ENCODE results near the gene TSSK6. TPM values are rescaled to one million over a fixed set of nuclear protein-coding genes. Genes with fewer than 3 reads are reported as not detected.

The TSSK6 gene
- total and polyA plus RNA-seq, 10 donors, result 1.7 to 5.6 (median 3.0) TPM

DNA sequence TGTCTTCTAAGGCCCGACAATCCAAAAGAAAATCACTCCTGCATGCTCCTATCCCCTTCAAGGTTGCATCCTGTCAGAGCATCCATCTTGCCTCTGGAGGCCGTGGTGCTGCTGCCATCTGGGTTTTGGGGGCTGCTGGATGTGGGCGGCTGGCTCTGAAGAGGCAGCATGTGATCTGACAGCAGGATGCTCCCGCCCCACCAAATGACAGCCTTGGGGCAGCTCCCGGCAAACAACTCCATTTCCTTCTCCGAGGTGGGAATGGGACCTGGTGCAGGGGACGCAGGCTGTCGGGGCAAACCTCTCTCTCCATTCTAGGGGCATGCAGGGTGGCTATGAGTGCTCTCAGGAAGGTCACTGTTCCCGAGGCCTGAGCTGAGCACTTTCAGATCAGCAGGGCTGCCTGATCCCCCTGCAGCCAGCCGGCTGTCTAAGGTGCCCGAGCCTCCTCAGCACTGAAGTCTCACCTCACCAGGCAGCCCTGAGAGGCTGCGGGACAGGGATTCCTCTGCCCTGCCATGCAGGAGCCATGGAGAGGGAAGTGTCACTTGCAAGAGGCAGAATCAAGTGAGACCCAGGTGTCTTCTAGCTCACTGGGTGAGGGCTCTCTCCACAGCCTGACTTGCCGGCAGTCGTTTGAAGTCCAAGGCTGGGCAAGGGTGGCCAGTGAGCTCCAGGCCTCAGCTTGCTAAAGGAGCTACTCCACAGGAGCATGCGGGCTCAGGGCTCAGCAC lies 28.8 kb downstream of the TSSK6 start:
- peaks cover 56 to 96% (median 74%) of the 10 kb centered on the region in 6 donors for H3K4me1 ChIP-seq
- H3K27ac ChIP-seq, result peak overlapping the region in 7 of 8 donors; percentile 15 to 88 (median 86)
- H3K36me3 ChIP-seq, result peaks cover 0 to 55% (median 6%) of the 10 kb centered on the region in 6 donors
- no peaks in the 10 kb centered on the region for H3K9me3 ChIP-seq
- no peaks in the 10 kb centered on the region for H3K27me3 ChIP-seq (replicated peaks in 1 of 7)
- DNase-seq, result no peak
- intact Hi-C loops (cut with DNase I; ENCODE audit: low total_unique reads), result loop anchor here (10.0 kb wide), 1 partner anchor 82 kb away; the partner anchor contains the start of gene GATAD2A
- 62 to 84% (median 73%) methylated on average over 6 to 15 of the region's 15 CpGs for WGBS, 5 donors
- TF ChIP-seq POLR2A (IDR thresholded peaks at IDR 0.05), result no peak
- TF ChIP-seq, protein P1, sequence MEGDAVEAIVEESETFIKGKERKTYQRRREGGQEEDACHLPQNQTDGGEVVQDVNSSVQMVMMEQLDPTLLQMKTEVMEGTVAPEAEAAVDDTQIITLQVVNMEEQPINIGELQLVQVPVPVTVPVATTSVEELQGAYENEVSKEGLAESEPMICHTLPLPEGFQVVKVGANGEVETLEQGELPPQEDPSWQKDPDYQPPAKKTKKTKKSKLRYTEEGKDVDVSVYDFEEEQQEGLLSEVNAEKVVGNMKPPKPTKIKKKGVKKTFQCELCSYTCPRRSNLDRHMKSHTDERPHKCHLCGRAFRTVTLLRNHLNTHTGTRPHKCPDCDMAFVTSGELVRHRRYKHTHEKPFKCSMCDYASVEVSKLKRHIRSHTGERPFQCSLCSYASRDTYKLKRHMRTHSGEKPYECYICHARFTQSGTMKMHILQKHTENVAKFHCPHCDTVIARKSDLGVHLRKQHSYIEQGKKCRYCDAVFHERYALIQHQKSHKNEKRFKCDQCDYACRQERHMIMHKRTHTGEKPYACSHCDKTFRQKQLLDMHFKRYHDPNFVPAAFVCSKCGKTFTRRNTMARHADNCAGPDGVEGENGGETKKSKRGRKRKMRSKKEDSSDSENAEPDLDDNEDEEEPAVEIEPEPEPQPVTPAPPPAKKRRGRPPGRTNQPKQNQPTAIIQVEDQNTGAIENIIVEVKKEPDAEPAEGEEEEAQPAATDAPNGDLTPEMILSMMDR (IDR thresholded peaks at IDR 0.05 in 8 of 11, conservative IDR thresholded peaks at IDR 0.05 in 3 of 11), result no peak
- no peak for TF ChIP-seq POLR2AphosphoS5 (IDR thresholded peaks at IDR 0.05)
- no peak overlapping the region for H3K4me3 ChIP-seq

DNA sequence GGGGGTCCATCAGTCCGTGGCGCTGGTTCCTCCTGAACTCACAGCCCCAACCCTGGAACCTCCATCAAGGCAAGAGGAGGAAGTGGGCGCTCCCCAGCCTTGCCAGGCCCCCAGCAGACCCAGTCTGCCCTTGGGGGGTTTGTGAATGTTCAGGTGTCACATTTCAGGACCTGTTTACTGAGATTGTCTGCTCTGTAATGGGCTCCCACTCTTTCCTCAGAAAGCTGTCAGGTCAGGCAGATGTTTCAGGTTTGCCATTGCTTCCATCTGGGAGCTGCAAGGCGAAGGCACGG lies 29.4 kb downstream of the TSSK6 start:
- no peak overlapping the region for H3K4me3 ChIP-seq
- DNase-seq, result no peak
- intact Hi-C loops (cut with DNase I; ENCODE audit: low total_unique reads), result loop anchor here (10.0 kb wide), 1 partner anchor 81 kb away; the partner anchor contains the start of gene GATAD2A
- no peaks in the 10 kb centered on the region for H3K9me3 ChIP-seq
- peaks cover 56 to 96% (median 73%) of the 10 kb centered on the region in 6 donors for H3K4me1 ChIP-seq
- H3K27ac ChIP-seq, result peak overlapping the region in 5 of 8 donors; percentile 36 to 88 (median 86)
- no peaks in the 10 kb centered on the region for H3K27me3 ChIP-seq (replicated peaks in 1 of 7)
- no peak for TF ChIP-seq POLR2A (IDR thresholded peaks at IDR 0.05)
- no peak for TF ChIP-seq POLR2AphosphoS5 (IDR thresholded peaks at IDR 0.05)
- TF ChIP-seq, protein P1 (IDR thresholded peaks at IDR 0.05 in 8 of 11, conservative IDR thresholded peaks at IDR 0.05 in 3 of 11), result no peak
- WGBS, 5 donors, result 81 to 88% (median 85%) methylated on average over 5 of the region's 5 CpGs
- peaks cover 0 to 55% (median 6%) of the 10 kb centered on the region in 6 donors for H3K36me3 ChIP-seq

DNA sequence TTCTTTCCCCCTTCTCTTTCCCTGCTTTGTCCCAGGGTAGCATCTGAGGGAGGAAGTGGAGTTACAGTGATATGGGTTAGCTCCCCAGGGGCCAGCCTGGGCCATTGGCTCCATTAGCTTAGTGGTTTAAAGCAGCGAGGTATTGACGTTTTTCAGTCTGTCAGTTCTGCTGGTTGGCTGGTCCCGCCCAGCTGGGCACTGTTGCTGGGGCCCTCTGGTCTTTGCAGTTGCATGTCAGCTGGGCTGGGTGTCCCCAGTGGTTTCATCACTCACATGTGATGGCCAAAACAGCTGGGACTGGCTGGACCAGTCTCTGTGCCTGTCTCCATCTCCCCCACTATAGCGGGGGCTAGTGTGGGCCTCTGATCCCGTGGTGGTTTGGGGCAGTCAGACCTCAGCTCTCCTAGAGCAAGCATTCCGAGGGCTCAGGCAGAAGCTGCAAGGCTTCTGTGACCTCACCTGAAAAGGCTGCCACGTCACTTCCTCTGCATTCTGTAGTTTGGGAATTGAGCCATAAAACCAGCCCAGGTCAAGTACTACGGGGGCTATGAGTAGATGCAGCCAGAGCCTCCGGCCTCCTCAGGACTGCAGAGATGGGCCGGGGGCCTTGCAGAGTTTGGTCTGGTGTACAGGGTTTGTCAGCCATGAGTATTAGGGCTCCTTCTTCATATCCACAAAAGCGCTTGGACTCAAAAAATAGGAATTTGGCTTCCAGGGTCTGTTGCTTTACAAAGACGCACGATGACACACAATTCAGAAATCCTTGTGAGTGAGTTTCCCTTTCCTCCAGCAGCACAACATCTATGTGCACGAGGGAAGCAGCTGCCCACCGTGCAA lies 30.0 kb downstream of the TSSK6 start:
- peak; percentile 78 for DNase-seq
- H3K9me3 ChIP-seq, result no peaks in the 10 kb centered on the region

More for the DNA sequence above, 30.0 kb downstream of the TSSK6 start:
- H3K36me3 ChIP-seq, result peaks cover 0 to 58% (median 8%) of the 10 kb centered on the region in 6 donors
- no peaks in the 10 kb centered on the region for H3K27me3 ChIP-seq (replicated peaks in 1 of 7)
- no peak overlapping the region for H3K4me3 ChIP-seq
- H3K27ac ChIP-seq, result peak overlapping the region in 7 of 8 donors; percentile 15 to 88 (median 86)
- WGBS, 5 donors, result 53 to 67% (median 60%) methylated on average over 15 of the region's 15 CpGs
- intact Hi-C loops (cut with DNase I; ENCODE audit: low total_unique reads), result loop anchor here (10.0 kb wide), 1 partner anchor 81 kb away; the partner anchor contains the start of gene GATAD2A
- TF ChIP-seq POLR2AphosphoS5 (IDR thresholded peaks at IDR 0.05), result peak in 1 of 3 donors; percentile 10
- TF ChIP-seq, protein P1 (IDR thresholded peaks at IDR 0.05 in 8 of 11, conservative IDR thresholded peaks at IDR 0.05 in 3 of 11), result no peak
- peaks cover 52 to 96% (median 70%) of the 10 kb centered on the region in 6 donors for H3K4me1 ChIP-seq

Data from spleen (tissue), 11 donors.